NCI-H146 treated with DMSO at 0.1 percent for 48 hours (cell line): Measurements from ENCODE around the gene RPS25.
"Not testable (repeated sequence)": the region's sequence is repeated elsewhere in the genome, so short reads cannot be mapped to it uniquely, and the experiment has no call there.

Source experiments
- DNase-seq: peaks from one replicate; lab custom pipeline; 2025; ENCODE audit not compliant: unreplicated experiment; lab: John Stamatoyannopoulos, UW

The RPS25 gene

GRCh38 chr11:119016216-119017009 lies 1.7 kb downstream of the RPS25 start:
- DNase-seq, result no peak

DNA sequence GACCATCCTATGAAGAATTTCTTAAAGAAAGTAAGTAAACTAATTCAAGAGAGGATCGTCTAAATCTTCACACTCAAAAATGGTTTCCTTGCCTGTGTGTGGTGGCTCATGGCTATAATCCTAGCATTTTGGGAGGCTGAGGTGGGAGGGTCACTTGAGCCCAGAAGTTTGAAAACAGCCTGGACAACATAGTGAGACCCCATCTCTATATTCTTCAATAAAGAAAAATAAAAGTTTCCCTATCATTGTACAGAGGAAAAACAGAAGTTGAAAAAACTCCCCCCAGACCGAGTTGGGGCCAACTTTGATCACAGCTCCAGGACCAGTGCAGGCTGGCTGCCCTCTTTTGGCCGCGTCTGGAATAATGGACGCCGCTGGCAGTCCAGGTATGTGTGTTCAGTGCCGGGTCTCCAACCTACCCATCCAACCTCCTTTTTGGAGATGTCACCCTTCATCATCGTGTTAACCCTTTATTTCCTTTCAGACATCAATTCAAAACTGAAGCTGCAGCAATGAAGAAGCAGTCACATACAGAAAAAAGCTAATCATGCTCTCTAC lies 3.0 kb downstream of the RPS25 start:
- DNase-seq, result no peak

DNA sequence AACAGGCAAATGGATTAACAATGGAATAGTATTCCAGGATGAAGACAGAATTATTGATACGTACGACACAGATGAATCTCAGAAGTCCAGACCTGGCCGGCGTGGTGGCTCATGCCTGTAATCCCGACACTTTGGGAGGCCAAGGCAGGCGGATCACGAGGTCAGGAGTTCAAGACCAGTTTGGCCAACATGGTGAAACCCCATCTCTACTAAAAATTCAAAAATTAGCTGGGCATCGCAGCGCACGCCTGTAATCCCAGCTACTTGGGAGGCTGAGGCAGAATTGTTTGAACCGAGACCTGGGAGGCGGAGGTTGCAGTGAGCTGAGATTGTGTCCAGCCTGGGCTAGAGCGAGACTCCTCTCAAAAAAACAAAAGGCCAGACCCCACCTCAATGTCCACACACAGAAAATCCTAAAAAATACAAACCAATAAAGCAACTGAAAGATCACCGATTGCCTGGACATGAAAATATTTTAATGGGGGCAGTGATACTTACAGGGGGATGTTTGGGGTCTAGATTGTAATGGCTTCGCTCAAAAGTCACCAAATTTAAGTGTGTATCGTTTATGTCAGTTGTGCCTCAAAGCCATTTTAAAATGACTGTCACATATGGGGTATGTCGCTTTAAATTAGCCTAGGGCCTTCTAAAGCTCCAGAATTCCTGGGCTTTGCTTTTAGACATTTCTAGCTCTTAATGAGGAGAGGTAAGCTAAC lies 3.8 kb downstream of the RPS25 start:
- no peak for DNase-seq

DNA sequence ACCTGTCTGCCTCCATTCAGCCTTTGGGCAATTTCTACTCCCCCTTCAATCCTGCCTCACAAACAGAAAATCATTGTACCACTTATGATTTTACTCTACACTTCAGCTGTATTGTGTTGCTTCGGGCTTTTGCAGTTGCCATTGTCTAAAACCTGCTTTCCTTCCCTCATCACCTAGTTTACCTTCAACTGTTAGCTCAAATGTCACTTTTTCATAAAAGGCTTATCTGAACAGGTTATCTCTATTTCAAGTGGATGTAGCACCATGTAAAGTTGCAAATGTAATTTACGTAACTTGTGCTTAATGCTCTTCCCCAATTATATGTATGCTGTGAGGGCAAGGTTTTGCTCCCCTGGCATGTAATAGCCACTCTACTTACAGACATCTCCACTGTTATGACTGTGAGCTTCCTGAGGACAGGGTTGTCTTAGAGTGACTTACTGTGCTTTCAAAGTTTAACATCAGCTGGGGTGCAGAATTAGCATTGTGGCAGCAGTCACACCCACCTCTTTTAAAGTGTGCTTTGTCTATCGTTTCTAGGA lies 5.4 kb downstream of the RPS25 start:
- DNase-seq, result no peak

DNA sequence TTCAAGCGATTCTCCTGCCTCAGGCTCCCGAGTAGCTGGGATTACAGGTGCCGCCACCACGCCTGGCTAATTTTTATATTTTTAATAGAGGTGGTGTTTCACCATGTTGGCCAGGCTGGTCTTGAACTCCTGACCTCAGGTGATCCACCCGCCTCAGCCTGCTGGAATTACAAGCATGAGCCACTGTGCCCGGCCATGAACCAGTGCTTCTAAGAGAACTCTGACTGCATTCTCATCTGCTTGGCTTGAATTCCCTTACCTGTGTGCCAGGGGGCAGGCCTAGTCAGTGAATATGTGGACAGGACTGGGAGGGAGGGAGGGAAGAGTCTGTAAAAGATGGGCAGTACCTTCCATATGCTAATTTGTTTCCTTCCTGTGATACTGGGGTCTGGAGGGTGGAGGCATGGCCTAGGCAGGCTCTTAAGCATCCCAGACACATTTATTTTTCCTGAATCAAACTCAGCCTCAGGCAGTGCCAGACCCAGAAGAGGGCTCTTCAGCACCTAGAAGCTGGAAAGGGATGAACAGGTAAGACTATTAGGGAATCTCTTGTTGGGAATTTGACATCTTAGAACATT lies 6.6 kb downstream of the RPS25 start:
- no peak for DNase-seq

GRCh38 chr11:119006656-119007055 lies 11.5 kb downstream of the RPS25 start:
- DNase-seq, result no peak

DNA sequence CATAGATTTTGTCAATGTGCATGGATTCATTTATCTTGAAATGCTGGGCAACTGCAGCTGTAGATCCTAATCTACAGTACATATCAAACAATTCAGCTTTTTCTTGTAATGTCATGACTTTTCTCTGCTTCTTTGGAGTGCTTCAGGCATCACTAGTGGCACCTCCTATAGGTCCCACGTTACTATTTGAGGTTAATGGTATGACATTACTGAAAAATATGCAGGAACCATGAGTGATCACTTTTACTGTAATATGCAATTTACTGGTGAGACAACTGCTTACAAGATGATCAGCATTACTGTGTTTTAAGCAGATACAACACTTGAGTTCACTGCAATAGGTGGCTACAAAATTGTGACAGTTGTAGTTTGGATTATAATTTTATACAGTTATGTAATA lies 17.2 kb downstream of the RPS25 start:
- DNase-seq, result no peak

DNA sequence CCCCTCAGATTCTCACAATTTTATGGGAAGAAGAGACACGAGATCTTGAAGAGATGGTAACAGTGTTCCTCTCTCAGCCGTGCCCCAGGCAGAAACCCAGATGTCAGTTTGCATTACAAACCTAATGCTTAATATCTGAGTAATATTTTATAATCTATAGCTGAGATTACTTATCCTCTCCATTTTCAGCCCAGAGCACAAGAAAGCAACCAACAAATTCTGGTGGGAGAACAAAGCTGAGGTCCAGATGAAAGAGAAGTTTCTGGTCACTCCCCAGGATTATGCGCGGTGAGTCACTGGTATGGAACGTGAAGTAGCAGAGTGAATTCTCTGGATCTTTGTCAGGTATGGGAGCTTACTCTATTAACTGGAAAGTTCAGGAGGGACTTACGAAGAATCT lies 19.3 kb downstream of the RPS25 start:
- no peak for DNase-seq

DNA sequence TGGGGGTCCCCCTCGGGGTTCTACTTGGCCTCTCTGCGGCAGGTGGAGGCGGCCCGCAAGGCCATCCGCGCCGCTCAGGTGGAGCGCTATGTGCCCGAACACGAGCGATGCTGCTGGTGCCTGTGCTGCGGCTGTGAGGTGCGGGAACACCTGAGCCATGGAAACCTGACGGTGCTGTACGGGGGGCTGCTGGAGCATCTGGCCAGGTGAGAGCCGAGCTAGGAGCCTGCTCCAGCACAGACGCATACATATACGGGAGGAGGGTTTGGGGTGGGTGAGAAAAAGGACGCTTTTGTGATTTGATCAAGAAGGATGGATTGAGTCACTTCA lies 19.8 kb downstream of the RPS25 start:
- peak; percentile 18 for DNase-seq

DNA sequence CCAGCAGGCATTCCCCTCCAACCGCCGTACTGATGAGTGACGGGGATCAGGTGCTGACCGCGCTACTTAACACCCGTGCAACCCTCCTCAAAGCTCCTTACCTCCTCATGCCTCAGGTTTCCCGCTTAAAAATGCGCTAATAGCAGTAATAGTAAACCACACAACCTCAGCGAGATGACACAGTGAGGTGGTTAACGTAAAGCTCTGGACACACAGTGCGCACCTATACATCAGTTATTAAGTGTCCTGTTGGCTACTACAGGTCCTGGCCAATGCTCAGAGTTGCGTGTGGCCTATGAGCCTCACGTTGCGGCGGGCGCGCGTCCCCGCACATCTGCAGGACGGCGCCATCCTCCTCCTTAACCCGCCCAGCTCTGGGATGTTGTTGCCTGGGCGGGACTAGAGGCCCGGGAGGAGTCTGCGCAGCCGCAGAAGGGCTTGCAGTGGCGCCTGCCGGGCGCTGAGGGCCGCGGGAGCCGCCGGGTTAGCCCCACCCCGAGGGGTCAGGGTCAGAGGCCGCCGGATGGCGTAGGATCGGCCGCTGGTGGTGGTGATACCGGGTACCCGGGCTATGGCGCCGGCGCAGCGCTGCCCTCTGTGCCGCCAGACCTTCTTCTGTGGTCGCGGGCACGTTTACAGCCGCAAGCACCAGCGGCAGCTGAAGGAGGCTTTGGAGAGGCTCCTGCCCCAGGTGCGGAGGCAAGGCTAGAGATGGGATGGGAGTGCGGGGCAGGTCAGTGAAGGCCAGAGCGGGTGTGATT lies 20.3 kb downstream of the RPS25 start, which contains the start of gene CENATAC:
TSS of gene CENATAC (plus strand) at position 512 of the 761 bp plus-strand sequence. CDS start at position 572, 60 bp downstream.
- DNase-seq, result peak; percentile 90

GRCh38 chr11:118996926-118997626 lies 21.1 kb downstream of the RPS25 start:
- DNase-seq, result peak; percentile 35

DNA sequence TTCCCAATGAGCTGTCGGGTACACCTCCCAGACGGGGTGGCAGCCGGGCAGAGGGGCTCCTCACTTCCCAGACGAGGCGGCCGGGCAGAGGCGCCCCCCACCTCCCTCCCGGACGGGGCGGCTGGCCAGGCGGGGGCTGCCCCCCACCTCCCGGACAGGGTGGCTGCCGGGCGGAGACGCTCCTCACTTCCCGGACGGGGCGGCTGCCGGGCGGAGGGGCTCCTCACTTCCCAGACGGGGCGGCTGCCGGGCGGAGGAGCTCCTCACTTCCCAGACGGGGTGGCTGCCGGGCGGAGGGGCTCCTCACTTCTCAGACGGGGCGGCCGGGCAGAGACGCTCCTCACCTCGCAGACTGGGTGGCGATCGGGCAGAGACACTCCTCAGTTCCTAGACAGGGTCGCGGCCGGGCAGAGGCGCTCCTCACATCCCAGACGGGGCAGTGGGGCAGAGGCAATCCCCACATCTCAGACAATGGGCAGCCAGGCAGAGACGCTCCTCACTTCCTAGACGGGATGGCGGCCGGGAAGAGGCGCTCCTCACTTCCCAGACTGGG lies 26.6 kb downstream of the RPS25 start:
- DNase-seq, result not testable (repeated sequence)

GRCh38 chr11:118988280-118988679 lies 29.9 kb downstream of the RPS25 start:
- no peak for DNase-seq

DNA sequence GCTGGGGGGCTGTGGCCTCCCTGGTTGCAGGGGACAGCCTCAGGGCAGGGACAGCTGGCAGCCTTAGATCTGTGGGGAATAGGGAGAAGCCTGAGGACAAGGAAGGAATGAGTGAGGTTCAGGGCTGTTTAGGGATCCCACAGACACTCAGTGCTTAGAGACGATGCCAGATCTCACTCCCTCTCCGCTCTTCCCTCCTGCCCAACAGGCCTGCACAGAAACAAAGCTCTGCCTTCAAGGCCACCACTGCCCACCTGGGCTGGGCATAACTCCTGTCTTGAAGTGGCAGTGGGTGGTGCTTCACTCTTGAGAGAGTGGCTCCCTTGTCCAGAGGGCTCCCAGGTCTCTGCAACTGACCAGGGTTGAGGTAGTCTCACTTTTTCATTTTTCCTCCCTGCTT lies 33.3 kb downstream of the RPS25 start:
- DNase-seq, result no peak

DNA sequence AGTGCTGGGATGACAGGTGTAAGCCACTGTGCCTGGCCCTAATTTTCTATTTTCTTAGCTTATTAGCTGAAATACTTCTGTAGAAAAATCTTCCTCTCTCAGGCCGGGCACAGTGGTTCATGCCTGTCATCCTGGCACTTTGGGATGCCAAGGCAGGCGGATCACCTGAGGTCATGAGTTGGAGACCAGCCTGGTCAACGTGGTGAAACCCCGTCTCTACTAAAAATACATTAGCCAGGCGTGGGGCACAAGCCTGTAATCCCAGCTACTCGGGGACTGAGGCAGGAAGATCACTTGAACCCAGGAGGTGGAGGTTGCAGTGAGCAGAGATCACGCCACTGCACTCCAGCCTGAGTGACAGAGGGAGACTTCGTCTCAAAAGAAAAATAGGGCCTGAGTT lies 33.8 kb downstream of the RPS25 start:
- DNase-seq, result not testable (repeated sequence)

- DNase-seq, result no peak
Measured at GRCh38 chr11:118980191-118980881, 37.8 kb downstream of the RPS25 start.

DNA sequence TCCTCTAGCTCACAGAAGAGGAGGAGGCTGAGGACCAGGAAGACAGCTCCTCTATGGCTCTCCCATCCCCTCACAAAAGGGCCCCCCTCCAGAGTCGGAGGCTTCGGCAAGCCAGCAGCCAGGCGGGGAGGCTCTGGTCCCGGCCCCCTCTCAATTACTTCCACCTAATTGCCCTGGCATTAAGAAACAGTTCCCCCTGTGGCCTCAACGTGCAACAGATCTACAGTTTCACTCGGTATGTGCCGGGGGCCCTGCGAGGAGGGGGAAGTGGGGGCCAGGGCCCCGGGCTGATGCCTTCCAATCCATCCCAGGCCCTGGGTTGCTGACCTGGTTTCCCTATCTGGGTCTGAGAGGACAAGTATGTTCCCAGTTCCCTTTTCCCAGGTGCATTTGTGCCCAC lies 38.7 kb downstream of the RPS25 start:
- no peak for DNase-seq

- DNase-seq, result no peak
Measured at GRCh38 chr11:118975771-118976709, 42.1 kb downstream of the RPS25 start.
